HG03159 (cell line): Measurements from ENCODE around the gene WNK4.

Experiments
- ATAC-seq: cut with Tn5 transposase; IDR thresholded peaks from one replicate; pipeline ENCODE4 v1.9.1; 2021; ENCODE audit warnings: mild to moderate bottlenecking, moderate library complexity; ENCODE audit not compliant: unreplicated experiment

The WNK4 gene

DNA sequence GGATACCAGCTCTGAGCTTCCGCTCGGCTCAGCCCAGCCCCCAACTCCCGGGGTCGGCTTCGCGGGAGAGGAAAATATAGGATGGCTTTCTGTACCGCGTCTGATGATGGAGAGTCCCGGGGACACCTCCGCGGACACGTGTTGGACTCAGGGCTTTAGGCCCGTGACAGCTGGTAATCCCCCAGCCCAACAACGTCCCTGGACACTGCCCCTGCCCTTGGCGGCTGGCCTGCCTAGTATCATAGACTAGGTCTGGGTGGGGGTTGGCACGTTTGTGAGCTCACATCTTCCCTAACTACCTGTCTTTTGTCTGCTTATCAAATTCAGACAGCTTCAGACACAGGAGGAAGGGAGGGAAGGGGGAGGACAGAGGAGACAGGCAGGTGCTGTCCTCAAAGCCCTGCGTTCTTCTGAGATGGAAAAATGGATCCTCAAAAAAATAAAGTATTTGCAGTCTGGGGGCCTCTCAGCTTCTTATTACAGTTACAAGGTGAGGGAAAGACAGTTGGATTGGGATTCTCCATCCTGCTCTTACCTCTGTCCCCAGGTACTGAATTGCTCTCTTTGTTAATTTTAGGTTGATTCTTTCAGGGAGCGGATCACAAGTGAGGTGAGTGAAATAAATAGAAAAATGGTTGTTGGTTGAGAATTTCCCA, 53.5 kb downstream of the WNK4 start:
- ATAC-seq, result peak; percentile 7

DNA sequence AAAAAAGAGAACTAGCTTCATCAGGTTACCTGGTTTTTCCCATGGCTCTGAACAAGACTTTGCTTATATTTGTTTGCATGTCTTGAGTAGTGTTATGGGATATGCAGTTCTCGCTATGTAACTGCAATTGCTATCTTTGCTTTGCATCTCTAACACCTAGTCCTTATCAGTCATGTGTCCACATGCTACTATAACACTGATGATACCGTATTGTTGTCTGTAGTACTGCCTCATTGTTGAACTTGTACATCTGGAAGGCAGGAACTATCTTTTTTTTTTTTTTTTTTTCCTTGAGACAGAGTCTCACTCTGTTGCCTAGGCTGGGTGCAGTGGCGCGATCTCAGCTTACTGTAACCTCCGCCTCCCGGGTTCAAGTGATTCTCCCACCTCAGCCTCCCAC, 55.3 kb downstream of the WNK4 start:
- no peak for ATAC-seq

- ATAC-seq, result no peak
Measured at GRCh38 chr17:42841975-42842685, 61.7 kb downstream of the WNK4 start.

DNA sequence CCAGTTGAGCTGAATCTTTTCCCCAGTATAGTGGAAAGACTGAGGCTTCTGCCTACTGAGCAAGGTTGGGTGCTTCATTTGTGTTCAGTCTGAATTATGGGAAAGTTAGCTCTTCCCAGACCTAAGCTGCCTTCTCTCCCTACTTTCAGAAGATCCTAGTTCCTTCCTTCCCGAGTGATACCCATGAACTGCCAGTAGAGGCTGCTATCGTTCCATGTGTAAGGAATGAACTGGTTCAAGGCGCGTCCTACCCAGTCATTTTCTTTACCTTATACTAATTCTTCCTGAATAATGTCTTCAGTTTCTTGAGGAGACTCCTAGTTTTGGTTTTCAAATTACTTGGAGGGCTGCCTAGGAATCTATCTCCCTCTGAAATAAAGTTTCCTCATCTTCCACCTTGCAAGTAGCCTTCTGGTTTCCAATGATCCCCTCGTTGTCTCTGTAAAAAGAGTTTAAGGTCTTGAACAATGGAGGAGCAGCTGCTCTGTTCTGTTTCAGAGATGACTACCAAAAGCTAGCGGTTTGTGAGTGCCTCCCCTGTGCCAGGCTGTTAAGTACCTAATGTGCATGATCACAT, 63.0 kb downstream of the WNK4 start:
- ATAC-seq, result no peak

DNA sequence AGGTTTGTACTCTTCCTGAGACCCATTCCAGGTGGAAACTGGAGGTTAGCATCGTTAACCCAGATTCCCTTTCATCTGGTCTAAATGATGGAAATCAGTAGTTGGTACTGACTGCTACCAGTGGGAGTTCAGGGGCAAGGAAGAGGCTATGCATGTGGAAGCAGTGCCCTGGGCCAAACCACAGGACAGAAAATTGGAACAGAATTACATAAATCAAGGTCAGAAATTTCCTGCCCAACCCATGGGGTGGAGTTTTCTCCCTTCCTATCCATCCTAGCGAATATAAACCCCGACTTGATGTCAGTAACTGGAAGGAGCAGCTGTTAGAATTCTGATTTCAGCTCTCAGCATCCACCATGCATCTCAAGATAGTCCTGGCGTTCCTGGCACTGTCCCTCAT, 63.9 kb downstream of the WNK4 start, which contains the start of gene AOC2:
TSS of gene AOC2 (plus strand) at position 310 of the 400 bp plus-strand sequence. CDS start at position 357, 47 bp downstream.
- no peak for ATAC-seq

DNA sequence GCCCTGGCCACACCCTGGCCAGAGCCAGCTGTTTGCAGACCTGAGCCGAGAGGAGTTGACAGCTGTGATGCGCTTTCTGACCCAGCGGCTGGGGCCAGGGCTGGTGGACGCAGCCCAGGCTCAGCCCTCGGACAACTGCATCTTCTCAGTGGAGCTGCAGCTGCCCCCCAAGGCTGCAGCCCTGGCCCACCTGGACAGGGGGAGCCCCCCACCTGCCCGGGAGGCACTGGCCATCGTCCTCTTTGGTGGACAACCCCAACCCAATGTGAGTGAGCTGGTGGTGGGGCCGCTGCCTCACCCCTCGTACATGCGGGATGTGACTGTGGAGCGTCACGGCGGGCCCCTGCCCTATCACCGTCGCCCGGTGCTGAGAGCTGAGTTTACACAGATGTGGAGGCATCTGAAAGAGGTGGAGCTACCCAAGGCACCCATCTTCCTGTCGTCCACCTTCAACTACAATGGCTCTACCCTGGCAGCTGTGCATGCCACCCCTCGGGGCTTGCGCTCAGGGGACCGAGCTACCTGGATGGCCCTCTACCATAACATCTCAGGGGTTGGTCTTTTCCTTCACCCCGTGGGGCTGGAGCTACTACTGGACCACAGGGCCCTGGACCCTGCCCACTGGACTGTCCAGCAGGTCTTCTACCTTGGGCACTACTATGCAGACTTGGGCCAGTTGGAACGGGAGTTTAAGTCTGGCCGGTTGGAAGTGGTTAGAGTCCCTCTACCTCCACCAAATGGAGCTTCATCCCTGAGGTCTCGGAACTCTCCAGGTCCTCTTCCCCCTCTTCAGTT, 64.5 kb downstream of the WNK4 start:
- no peak for ATAC-seq

DNA sequence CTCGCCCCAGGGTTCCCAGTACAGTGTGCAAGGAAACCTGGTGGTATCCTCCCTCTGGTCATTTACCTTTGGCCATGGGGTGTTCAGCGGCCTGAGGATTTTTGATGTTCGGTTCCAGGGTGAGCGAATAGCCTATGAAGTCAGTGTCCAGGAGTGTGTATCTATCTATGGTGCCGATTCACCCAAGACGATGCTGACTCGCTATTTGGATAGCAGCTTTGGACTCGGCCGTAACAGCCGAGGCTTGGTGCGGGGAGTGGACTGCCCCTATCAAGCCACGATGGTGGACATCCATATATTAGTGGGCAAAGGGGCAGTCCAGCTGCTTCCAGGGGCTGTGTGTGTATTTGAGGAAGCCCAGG, 65.1 kb downstream of the WNK4 start:
- ATAC-seq, result no peak

GRCh38 chr17:42845918-42846593, 65.6 kb downstream of the WNK4 start:
- ATAC-seq, result no peak
